ENCODE measurements around the gene NHERF1.

NHERF1 gene

GRCh38 chr17:74711058-74711824 lies 37.2 kb upstream of the NHERF1 start:
- DNase-seq: no peak
- Histone ChIP-seq H3K27me3 (ENCODE audit: insufficient read depth, low read depth, severe bottlenecking) (no peaks in the 10 kb centered on the region), H3K36me3 (no peaks in the 10 kb centered on the region), H3K4me3 (ENCODE audit: low read depth, low read length) (no peak overlapping the region), H3K9me3 (ENCODE audit: severe bottlenecking) (no peaks in the 10 kb centered on the region), H3K27ac (no peak overlapping the region)
- TF ChIP-seq CTCF (IDR thresholded peaks at IDR 0.05; ENCODE audit: low read depth, low read length): no peak

- Histone ChIP-seq H3K27me3 (ENCODE audit: insufficient read depth, low read depth, severe bottlenecking) (no peaks in the 10 kb centered on the region), H3K4me3 (ENCODE audit: low read depth, low read length) (no peak overlapping the region), H3K9me3 (ENCODE audit: severe bottlenecking) (no peaks in the 10 kb centered on the region), H3K27ac (no peak overlapping the region), H3K36me3 (no peaks in the 10 kb centered on the region)
- DNase-seq: no peak
- TF ChIP-seq CTCF (IDR thresholded peaks at IDR 0.05; ENCODE audit: low read depth, low read length): no peak
Measured at GRCh38 chr17:74712301-74712700, 36.1 kb upstream of the NHERF1 start.

DNA sequence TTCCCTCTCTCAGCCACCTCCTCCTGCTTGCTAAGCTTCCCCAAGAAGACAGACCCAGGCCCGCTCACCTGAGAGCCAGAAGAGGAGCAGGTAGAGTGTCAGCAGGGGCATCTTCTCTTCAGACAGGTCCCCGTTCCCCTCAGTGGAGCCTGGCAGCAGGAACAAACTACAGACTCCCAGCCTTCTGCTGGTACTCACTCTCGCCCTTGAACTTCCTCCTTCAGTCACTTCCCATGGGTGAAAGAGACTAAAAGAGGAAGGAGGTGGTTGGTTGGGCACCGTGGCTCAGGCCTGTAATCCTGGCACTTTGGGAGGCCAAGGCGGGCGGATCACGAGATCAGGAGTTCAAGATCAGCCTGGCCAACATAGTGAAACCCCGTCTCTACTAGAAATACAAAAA lies 35.7 kb upstream of the NHERF1 start, which contains the start of gene CD300LF:
CD300LF (minus strand) TSS at position 168 of the 400 bp plus-strand sequence; CDS start at position 111, 57 bp downstream.
- TF ChIP-seq CTCF (IDR thresholded peaks at IDR 0.05; ENCODE audit: low read depth, low read length): no peak
- DNase-seq: no peak
- Histone ChIP-seq H3K36me3 (no peaks in the 10 kb centered on the region), H3K4me3 (ENCODE audit: low read depth, low read length) (no peak within 1 kb of the TSS), H3K27ac (no peak within 1 kb of the TSS), H3K27me3 (ENCODE audit: insufficient read depth, low read depth, severe bottlenecking) (no peaks in the 10 kb centered on the region), H3K9me3 (ENCODE audit: severe bottlenecking) (no peaks in the 10 kb centered on the region)

- TF ChIP-seq CTCF (IDR thresholded peaks at IDR 0.05; ENCODE audit: low read depth, low read length): no peak
- Histone ChIP-seq H3K27ac (no peak overlapping the region), H3K27me3 (ENCODE audit: insufficient read depth, low read depth, severe bottlenecking) (no peaks in the 10 kb centered on the region), H3K4me3 (ENCODE audit: low read depth, low read length) (no peak overlapping the region), H3K36me3 (no peaks in the 10 kb centered on the region), H3K9me3 (ENCODE audit: severe bottlenecking) (no peaks in the 10 kb centered on the region)
- no peak for DNase-seq
Measured at GRCh38 chr17:74713171-74713755, 35.2 kb upstream of the NHERF1 start.

GRCh38 chr17:74715144-74715543 lies 33.3 kb upstream of the NHERF1 start:
- peak overlapping the region; percentile 45 for H3K27ac ChIP-seq
- no peaks in the 10 kb centered on the region for H3K27me3 ChIP-seq (ENCODE audit: insufficient read depth, low read depth, severe bottlenecking)
- no peak for DNase-seq
- H3K36me3 ChIP-seq: no peaks in the 10 kb centered on the region
- no peaks in the 10 kb centered on the region for H3K9me3 ChIP-seq (ENCODE audit: severe bottlenecking)
- H3K4me3 ChIP-seq (ENCODE audit: low read depth, low read length): no peak overlapping the region
- no peak for TF ChIP-seq CTCF (IDR thresholded peaks at IDR 0.05; ENCODE audit: low read depth, low read length)

Data from WERI-Rb-1 (cell line).